Activated T-cell treated with anti-CD3 and anti-CD28 coated beads for 1 hour (primary cell): Measurements from ENCODE around the gene CPOX.

Source experiments
- DNase-seq: peaks from one replicate; pipeline ENCODE4 v3.0.0-alpha.2; 2020; ENCODE audit warnings: low read depth

Gene CPOX

DNA sequence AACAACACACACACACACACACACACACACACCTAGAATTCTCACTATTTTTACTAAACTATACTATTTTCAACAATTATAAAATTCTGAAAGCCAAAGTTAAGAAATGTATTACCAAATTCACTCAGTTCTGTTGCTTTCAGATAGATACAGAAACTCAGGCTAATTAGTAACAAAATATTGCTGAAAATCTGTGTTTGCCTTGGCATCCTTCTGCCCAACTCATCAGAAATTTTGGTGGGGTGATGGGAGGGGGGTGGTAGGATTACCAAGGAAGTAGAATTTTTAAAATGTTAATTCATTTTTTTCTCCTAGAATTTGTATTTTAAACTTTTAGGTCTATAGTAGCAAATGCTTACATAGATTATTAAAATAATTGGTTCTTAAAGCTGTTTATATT lies 2.7 kb upstream of the CPOX start:
- DNase-seq, result no peak

DNA sequence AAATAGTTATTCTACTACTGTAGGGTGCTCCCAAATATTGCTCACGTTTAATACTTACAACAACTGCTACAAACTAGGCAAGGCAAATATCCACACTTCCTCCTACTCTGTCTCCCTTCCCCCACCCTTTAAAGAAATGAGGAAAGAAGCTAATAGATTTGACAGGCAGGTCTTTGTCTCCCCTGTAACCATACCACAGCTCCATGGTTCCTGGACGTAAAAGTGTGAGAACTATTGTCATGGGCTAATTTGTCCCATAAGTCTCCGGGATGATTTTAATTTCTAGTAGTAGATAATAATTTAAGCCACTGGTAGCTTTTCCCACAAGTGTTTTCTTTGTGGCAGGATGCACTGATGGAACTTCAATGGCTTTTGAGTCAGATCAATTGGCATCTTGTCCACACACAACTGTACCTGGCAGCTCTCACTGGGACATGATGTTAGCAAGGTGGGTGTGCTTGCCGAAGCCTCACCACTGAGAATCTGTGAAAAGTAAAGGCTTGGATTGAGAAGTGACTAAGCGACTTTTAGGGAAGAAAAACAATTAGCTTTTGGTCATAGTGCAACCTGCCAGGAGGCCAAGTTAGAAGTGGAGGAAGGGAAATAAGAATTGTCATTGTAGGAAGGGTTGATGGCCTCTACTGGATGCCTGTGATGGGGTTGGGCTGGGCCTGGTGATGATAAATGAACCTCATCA lies 1.4 kb upstream of the CPOX start:
- DNase-seq, result no peak

DNA sequence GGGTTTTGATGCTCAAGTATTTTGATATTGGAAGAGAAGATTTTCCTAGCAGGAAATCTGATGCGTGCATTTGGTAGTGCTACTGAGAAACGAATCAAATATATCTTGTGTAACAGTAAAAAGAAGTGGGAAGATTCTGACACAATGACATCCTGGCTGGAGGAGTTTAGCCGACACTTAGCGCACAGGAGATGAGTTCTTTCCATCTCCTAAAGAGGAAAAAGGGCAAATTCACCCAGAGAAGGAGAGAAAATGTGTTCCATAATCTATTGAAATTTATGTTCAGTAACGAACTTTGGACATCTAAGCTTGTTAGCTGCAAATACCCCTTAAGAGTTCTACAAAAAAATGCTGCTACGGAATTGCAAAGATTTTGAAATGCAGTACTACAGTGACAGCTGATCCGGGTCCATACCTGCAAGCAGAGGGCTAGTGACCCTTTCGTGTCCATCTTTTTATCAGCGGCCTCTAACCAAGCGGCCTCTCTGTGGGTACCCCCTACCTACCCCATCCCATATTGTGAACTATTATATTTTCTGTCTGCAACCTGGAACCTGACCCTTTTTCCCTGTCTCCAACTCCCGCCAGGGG lies 971 bp downstream of the CPOX start:
- DNase-seq, result no peak

DNA sequence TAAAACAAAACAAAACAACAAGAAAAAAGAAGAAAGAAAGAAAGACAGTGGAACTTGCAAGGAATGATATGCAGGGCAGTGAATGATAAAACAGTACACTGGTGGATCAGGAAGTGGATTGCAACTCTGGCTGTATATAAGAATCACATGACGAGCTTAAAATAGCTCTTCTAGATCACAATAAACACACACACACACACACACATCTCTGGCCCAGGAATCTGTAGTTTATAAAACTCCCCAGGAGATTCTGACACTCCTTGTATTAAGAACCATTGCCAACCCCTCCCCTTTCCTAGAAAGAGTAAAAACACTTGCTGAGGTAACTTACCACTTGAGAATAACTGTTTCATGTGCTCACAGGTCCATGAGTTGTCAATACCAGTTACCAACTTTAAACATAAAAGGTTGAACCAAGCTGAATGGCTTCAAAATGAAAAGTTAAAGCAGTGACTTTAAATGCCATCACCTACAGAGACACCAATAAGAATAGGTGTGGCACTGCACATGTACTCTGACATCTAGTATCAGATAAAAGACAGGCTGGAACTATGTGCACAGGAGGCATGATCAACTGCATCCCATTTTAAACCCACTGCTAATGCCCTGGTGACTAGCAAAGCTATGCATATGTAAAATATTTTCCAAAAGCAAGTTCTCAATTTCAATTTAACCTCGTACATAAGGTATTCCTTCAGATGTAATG lies 3.9 kb downstream of the CPOX start:
- no peak for DNase-seq

DNA sequence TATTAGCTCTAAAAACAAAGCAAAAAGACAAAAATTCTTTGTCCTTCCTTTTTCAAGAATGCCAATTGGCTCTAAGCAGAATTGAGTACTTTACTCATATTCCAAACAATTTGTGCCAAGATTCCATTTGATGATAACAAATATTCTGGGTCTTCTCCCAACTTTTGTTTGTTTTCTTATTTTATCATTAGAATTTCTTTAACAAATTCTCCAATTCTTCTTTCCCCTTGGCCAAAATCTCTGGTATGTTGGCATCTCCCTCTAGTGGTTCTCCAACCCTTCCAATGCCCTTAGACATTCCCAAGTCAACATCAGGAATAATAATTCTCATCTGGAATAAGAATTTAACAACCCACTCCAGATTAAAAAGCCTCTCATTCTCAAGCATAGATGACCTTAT lies 5.3 kb downstream of the CPOX start:
- DNase-seq, result no peak

DNA sequence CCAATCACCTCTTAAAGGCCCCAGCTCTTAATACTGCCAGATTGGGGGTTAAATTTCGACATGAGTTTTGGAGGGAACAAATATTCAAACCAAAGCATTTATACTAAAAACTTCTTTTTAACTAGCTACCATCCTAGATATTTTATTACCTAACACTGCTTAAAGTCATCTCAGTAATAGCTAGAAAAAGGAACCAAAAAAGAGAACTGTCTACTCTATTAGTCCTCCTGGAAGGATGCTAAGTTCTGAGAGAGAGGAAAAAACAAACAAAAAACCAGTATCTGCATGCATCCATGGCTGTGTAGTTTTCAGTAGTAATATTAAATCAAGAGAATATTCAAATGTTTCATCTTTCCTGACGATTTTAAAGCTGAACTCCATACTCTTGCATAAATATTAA lies 5.8 kb downstream of the CPOX start:
- no peak for DNase-seq

DNA sequence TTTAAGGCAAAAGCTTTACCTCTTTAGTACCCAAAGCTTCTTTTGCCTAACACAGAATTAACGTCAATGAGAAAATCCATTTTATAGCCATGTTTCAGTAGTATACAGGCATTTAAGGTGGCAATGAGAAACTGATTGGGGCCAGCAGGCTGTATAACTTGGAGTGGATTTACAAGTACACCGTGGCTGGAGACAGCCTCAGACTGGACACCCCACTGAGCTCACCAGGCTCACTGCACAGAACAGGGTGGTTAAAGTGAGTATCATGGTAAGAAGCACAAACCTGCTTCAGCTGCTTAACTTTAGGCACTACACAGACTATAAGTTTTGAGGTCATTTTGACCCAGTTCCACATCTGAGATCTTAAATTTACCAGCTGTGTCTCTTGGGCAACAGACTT lies 8.9 kb downstream of the CPOX start:
- DNase-seq, result no peak

DNA sequence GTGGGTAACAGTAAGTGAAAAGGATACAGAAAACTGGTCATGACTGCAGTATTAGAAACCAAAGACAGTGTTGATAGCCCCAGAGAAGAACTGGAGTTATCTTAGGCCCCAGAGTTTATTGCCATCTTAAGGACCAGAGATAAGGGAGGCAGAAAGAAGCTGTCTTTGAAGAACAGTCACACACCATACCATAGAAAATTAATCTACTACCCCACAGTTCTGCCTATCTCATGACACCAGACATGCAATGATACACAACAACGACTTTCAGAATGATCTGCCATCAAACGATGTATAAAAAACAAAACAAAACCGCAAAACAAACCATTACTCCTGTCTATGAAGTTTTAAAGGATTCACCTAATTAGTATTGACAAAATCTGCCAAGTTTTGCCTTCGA lies 9.6 kb downstream of the CPOX start:
- DNase-seq, result no peak

DNA sequence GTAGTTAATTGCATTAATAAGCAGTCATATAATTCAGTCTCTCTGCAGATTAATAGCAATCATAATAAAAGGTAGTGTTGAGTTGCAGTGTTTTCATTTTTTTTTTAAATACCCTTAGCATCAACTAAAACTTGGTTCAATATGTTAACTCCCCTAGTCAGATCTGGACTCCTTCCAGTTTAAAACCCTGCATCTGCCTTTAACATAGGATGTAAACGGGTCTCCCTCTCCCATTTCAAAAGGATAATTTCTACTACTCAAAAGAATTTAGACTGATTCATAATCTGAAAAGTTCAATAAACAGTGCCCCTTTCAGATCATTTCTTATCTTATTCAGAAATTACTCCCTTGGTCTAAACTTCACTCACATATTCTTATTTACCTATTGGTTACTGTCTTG lies 11.4 kb downstream of the CPOX start:
- DNase-seq, result no peak

DNA sequence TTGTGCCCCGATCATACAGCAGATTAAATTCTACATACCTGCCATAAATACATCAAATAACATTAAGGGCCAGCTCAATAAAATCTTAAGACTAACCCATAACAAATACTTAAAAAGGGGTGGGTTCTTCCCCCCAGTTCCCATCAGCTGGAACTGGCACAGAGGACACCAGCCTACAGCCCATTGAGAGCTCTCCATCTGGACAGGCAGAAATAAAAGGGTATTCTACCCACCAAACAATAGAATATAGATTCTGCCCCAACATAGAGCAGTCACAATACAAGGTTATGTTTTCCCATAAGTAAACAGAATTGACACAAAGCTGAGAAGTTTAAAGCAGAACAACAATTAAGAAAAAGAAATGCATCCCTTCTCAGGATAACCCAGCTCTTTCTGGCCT lies 11.9 kb downstream of the CPOX start:
- no peak for DNase-seq

DNA sequence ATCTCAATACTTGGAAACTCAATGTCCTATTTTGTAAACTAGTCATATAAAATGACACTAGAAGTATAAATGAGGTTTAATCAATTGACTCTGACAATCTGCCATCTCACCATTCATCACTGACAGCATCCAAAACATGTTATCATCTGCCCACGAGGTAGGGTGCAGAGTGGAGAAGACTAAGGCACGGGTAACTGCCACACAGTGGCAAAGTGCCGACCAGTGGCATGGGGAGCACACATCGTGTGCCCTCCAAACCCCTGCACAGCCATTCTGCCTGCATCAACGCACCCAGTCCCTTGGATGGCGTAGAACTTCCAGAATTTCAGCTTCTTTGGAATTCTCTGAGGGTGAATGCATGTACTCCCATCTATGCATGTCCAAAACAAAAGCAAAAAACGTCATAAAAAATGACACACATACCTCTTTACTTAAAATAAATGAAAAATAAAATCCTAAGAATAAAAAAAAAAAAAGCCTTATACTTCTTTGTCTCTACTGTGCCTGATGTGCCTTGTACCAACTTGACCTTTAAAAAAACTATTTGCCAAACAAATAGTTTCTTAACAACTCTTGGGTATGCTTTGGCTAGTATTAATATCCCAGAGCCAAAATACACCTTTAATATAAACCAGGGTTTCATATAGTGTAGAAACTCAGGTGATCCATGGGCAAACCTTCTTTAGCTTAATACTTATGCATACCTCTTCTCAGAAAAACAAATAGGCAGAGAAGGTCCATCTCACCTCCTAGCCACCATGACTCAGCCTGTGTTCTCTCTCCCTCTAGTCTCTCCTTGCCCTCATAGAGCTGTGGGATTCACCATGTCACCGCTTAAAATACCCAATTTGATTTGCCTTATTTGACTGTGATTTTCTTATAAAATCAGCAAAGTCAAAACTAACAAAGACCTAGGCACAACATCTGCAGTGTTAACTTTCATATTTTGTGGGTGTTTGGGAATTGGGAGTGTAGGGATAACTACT lies 12.7 kb downstream of the CPOX start:
- DNase-seq, result no peak

DNA sequence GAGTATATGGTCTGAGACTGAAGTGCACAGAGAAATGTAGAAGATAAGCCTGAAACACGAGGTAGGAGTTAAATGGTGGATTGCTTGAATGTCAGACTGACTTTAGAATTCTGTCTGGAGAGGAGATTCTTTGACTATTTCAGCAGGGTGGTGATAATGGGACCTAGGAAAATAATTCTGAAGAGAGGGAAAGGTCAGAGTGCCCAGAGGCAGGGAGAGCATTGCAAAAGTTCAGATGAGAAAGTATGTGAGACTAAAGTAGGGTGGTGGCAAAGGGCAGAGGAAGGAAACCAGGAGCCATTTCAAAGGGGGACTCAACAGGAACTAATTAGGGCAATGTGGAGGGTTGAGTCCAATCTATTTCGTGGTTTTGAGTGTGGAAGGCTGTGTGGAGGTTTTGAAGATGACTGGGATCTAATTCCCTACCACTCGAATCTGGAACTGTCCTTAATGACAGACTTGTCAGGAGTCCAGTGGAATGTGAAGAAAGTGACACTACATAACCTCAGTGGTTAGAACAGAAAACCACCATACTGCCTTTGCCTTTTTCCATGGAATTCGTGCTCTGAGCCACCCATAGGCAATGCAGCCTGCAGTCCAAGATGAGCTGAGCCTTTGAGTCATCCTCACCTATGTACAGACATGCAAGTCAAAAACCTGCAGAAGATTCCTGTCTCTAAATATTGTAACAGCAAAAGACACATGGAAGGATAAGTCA lies 16.1 kb downstream of the CPOX start:
- DNase-seq, result no peak

DNA sequence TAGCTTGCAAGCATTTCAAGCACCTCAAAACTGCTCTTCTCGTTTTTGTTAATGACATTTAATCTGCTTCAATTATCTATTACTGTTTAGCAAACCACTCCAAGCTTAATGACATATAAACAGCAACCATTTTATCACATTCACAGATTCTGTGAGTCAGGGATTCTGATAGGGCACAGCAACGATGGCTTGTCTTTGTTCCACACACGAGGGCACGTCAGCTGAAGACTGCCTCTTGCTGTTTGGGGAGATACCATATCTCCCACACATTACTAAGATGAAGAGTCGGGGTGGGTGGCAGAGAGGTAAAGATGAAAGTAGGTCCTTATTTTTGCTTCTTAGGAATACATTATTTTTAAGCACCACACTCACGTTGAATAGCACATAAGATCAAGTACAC lies 19.3 kb downstream of the CPOX start:
- DNase-seq, result no peak

DNA sequence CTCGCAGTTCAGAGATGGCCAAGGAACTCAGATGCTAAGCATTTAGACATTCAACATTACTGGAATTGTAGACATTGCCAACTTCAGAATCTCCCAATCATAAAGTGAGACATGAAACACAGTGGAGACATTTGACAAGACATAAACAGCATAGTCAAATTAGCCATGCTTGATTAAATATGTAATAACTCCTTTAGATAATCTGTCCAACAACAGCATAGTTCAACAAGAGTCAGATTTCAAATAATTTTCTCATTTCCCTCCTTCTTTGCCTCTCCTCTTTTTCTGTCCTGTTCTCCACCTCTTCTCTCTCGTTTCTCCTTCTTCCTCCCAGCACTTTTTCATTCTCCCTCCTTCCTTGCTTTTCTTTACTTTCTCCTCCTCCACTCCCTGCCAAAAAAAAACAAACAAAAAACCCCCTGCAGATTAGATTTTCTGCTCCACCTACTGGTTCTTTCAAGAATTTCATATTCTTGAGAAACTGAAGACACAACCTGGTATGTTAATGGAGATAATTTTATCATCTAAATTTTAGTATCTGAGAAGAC lies 20.2 kb downstream of the CPOX start:
- no peak for DNase-seq

DNA sequence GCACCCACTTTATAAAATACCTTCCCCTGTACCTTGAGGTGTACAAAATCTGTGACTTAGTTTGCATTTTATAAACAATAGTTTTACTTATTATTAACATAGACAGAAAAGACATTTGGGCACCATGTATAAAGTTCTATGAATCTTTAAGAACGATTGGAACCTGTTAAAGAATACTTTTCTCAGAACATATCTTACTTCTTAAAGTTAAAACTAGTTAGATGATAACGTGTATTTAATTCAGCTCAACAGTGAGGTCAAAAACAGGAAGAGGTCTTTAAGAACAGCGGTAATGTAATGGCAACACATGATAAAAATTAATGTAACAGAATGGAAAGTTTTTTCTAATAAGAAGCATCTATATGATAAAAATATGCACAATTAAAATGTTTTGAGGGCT lies 25.0 kb downstream of the CPOX start:
- no peak for DNase-seq

DNA sequence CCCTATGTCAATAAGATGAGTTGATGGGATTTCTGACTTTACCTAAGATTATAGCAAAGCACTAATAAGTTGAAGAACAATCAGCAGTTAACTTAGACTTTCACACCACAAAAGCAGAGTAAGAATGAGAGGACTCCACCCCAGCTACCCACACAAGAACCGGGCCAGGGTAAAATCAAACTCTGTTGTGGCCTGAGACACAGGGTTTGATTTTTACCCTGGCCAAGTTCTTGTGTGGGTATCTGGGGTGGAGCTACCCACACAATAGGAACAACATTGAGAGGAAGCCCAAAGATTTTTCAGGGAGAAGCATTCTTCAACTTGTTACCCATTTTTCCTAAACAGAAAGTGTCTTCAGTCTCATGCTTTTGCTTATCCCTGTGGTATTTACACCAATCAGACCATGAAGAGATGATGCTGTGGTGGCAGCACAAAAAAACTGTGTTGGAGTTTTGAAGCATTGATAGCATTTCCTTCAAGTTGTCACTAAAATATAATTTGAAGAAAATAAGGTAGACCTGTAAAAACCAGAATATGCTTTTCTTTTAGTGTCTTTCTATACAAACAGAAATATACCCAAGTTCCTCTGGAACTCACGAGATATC lies 25.6 kb downstream of the CPOX start:
- DNase-seq, result no peak

DNA sequence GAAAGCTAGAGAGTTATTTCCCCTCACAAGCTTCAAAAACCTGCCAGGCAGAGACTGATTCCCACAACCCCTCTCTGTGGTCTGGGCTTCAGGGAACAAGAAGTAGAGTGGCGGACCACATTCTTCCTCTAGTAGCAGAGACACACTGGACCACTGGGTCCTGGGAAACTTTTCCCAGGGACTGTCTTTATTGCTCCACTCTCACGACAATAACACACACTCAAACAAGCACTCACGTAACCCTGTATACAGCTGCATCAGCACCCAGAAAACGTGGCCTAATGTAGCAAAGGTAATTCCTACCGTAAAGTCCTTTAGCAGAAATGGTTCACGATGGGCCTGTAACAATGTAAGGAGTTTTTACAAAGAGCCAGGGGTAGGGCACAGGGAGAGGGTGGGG lies 27.6 kb downstream of the CPOX start:
- DNase-seq, result no peak

DNA sequence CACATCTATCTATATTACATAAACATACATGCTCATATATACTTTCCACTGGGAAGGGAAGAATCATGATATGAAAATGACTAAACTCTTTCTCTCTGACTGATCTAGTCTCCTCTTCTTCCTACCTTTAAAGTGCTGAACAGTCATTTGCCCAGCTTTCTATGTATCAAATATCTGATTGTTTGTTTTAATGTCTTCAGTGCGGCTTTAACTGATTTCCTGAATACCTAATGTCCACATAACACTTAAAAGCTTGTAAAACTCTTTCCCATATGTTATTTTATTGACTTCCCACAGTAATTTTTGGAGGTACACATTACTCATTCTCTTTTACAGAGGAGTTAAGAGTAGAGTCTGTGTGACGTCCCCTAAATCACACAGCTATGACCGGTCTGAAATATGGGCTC lies 28.2 kb downstream of the CPOX start:
- no peak for DNase-seq

DNA sequence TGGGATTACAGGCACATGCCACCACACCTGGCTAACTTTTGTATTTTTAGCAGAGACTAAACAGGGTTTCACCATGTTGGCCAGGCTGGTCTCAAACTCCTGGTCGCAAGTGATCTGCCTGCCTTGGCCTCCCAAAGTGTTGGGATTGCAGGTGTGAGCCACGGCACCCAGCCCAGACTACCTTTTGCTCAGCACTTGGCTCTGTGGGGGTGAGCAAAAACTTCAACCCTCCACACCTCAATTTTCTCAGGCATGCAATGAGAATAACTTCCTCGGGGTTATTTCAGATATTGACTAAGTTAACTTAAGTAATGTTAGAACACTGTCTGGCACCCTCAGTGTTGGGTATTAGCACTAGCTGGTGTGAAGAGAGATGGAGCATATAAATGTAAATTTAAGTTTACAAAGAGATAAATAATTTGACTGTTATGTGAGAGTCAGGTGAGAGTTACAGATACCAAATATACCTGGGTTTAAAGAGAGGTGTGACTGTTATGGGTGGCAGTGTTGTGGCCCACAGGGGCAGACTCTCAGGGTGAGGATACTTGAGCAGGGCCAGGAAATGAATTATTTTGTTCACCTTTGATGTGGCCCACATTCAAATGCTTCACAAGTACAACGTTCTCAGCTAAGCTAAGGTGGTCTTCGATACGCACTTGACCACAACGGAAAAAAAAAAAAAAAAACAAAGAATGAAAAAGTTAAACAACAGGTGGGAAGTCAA lies 29.0 kb downstream of the CPOX start:
- DNase-seq, result no peak

DNA sequence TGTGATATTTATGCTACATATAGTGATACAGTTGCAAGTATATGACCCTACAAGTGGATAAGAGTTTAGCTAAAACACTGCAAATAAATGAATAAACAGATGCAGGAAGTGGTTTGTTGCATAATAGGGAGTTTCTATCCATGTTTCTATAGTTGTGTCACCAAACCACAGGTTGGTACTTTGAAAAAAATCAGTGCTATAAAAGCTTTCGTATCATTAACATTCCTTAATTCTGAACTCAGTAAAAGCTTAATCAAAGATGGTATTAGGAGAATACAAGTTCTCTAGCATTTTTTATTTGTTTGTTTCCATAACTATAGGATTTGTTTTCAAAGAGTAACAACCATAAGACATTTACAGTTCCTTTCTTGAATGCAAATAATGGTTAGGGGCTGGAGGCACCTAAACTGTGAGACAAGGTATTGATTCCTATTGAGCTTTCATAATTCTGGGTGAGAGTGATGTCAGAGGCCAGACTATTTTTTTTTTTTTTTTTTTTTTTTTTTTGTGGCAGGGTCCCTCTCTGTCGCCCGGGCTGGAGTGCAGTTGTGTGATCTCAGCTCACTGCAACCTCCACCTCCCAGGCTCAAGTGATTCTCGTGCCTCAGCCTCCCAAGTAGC lies 29.6 kb downstream of the CPOX start:
- DNase-seq, result no peak
